Stimulated activated CD4-positive, alpha-beta T cell treated with anti-CD3 and anti-CD28 coated beads, TNF-alpha, amount 100 ng/mL, for 1 hour (primary cell): ENCODE data around the gene SETD5.
"Not testable (repeated sequence)": the region's sequence is repeated elsewhere in the genome, so short reads cannot be mapped to it uniquely, and the experiment has no call there.

ENCODE experiments used
- DNase-seq, 3 donors: peaks; one replicate each; pipeline ENCODE4 v3.0.0-alpha.2; 2020; ENCODE audit warnings: low read depth in 3 of 3, low spot score in 1 of 3

Gene SETD5

GRCh38 chr3:9448643-9449042 is 51.2 kb downstream of the SETD5 start:
- no peak for DNase-seq

GRCh38 chr3:9450126-9450525 is 52.7 kb downstream of the SETD5 start:
- no peak for DNase-seq

DNA sequence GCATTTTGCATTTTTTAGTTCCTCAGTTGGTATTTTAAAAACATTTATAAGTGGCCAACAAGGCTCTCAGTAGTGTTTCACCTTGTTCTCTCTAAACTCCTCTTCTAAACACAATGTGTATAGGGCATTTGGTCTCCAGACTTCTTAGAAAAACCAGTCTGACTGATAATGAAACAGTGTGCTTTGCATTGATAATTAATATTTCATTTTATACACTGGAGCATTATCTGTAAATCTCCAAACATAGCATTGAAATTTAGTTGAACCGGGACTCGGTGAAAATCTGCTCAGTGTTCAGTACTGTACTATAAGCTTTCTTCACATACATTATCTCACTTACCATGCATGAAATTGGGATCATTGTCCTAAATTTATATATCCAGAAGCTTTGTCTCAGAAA is 53.6 kb downstream of the SETD5 start:
- no peak for DNase-seq

DNA sequence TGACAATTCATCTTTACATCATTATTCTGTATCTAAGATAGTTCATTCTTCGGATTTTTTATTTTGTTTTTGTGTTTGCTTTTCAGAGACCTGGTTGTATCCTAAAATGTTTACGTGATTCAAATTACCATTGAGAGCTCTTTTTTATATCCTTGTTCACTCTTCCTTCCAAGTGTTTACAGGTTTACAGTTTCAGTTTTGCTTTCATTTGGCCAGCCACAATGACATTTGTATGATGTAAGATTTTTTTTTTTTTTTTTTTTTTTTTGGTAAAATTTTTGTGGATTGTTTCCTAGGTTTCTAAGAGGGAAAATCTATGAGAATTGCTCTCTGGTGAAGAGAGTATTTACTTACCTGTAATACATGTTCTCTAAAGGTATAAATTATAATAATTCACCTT is 55.0 kb downstream of the SETD5 start:
- DNase-seq: no peak

DNA sequence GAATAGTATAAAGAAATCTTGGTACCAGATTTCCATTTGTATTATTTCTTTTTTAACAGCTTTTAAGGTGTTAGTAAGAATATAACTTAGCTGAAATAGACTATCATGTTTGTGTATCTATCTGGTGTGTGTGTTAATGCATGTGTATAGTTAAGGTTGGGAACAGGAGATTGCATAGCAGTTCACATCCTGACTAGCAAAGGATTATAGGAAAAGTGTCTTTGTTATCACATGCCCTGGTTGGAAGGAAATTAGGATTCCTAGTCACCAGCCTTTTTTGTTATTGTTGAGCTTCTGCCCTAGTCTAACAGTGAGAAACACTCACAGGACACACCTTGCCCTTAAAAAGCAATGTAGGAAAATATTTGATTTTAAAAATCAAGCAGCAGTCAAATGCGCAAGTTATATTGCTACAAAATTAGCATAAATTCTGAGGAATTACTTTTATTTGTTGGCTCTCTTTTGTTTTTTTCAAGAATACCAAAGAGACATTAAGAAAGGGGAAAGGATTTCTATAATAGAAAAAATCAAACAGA is 58.2 kb downstream of the SETD5 start:
- no peak for DNase-seq

DNA sequence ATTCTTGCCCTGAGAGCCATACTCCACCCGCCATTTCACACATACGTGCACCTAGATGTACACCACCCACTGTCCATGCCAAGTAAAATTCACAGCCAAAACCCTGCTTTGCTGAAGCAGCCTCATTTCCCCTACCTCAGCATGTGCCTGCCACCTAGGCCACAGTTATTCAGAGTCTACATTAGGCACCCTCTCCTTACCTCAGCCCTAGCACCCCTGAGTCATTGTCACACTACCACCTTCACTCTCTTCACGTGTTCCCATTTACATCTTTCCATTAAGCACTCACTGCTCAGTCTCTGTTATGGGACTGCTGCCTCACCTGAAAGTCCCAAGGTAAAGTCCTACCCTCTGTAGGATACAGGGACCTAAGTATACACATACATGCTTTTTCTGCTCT is 70.0 kb downstream of the SETD5 start:
- DNase-seq: no peak

DNA sequence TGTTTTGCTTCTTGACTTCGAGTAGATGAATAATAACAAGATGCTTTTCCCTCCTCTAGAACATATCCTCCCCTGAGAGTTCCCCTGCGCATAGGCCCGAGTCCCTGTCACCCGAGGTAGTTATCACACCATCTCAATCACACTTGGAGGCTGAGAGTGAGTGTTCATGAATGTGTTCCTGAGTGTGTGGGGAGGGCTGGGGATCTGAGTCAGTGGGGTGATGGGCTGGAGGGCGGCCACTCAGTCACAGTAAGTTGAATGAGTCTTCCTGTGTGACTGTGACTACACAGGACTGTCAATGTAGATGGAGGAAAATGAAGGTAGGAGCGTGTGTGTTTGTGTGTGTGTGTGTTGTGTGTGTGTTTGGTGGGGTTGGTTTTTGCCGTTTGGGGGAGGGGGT is 71.0 kb downstream of the SETD5 start:
- DNase-seq: no peak

DNA sequence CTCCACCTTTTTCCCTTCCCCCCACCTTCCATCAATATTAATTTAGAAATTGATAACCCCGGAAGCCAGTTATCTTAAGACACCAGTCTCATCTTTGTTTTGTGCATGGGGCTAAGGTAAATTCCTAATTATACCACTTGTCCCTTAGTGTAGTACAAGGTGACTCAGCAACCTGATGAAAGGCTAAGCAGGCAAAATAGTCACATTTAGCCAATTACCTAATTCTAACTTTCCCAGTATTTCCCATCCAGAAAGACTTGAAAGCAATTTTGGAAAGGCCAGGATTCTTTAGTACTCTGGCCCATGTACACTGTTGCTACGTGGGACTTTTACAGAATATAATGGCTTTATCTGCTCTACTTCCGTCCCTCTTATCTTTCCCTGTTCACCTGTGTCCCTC is 72.6 kb downstream of the SETD5 start:
- no peak for DNase-seq

- DNase-seq: no peak
These were observed 76.2 kb downstream of the SETD5 start for GRCh38 chr3:9473496-9474065.

DNA sequence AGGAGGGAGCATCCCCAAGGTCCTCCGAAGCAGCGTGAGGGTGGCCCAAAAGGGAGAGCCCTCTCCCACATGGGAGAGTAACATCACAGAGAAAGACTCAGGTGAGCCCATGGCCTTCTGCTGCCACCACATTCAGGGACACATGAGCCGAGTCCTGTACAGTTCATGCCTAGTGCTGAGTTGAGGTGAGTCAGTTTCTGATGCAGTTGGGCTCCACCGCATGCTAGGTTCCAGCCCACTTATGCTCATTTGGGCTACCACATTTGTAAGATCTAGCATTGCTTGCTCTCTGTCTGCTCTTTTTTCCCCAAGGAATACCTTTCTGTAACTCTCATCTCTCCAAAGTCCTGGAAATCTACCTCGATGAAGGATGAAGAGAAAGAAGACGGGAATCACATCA is 77.1 kb downstream of the SETD5 start:
- DNase-seq: no peak

DNA sequence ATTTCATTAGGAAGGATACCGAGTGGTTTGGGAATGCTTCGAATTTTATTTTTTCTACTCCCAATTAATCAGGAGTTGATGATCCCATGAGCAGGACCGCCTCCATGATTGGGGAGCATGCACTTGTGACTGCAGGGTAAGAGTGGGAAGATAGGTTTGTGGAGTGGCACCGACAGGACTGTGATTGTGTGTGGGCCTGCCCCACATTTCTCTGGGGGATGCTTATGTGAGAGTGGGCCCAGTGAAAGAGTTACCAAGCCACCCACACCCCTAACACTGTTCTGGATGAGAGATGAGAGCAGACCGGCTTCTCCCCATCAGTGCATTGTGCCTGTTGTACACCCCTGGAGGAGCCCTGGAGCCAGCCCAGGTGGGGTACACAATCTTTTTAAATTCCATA is 79.5 kb downstream of the SETD5 start:
- DNase-seq: no peak

DNA sequence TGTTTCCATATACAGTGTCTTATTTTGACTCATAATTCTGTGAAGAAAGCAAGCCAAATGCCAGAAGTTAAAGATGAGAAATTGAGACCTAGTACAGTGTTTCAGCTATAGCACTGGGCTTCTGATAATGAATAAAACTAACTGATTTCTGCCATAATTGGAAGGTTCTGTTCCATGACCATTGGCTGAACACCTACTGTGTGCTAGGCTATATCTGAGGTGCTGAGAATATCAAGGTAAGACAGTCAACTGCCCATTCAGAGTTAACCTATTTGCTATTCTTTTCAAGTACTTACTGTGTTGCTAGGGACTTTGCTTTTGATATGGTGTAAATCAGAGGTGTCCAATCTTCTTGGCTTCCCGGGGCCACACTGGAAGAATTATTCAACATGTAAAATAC is 82.8 kb downstream of the SETD5 start:
- DNase-seq: no peak

- DNase-seq: no peak
These were observed 87.8 kb downstream of the SETD5 start for GRCh38 chr3:9485248-9485647.

DNA sequence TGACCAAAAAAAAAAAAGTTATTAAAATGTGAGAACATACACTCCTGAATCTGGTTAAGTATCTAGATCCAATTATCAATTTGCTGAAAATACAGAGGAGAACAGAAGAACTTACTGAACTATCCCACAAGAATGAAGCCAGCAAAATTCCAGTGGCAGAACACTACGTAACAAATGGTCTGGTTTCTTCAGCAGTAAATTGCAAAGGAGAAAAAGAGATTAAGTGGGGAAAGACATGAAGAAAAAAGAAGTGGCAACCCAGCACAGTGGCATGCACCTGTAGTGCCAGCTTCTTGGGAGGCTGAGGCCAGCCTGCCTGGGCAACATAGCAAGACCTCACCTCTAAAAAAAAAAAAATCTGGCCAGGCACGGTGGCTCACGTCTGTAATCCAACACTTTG is 94.1 kb downstream of the SETD5 start:
- no peak for DNase-seq

DNA sequence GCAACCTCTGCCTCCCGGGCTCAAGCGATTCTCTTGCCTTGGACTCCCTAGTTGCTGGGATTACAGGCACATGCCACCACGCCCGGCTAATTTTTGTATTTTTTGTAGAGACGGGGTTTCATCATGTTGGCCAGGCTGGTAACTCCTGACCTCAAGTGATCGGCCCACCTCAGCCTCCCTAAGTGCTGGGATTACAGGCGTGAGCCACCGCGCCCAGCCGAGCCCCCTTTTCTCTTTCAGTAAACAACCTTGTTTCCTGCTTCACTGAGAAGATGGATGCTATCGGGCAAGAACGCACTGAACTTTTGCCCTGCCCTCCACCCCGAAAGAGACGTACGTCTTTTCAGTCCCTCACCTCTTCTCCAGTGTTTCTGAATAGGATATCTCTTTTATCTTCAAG is 96.6 kb downstream of the SETD5 start:
- not testable (repeated sequence) for DNase-seq

DNA sequence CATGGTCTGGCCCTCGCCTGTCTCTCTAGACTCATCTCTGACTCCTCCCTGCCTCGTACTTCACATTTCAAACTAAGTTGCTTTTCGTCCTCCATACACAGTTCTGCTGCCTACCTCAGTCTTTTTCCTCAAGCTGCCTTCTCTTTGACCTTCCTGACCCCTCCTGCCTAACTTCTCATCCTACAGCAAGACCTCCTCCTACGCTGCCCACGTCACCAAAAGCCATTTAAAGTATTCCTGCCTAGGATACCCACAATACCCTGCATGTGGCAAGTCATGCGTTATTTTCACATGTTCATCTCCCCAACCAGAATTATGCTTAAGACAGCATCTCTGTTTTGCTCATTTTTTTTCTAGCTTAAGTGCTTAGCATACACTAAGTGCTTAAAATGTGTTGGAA is 99.5 kb downstream of the SETD5 start:
- no peak for DNase-seq

DNA sequence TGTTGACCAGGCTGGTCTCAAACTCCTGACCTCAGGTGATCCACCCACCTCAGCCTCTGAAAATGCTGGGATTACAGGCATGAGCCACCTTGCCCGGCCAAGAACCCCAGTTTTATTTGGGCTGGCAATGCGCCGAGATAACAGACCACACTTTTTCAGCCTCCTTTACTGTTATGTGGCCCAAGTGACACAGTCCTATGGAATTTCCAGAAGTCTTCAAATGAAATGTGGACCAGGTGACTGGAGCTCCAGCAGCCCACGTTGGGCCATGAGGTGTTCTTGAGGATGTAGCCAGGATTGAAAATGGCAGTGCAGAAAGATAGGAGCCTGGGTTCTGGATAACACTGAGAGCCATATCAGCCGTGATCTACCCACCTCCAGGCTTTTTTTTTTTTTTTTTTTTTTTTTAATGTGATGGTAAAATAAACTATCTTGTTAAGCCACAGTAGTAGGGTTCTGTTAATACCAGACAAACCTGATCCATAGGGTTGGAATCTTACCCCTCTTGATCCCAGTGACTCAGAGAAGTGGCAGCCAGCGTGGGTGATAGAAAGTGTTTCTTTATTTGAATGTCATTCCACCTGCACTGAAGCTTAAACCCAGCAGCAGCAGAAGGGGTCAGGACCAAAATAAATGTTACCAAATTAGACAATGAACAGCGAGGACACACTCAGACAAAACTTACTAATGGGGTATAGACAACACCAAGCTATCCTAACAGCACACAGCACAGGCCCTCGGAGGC is 100.6 kb downstream of the SETD5 start:
- DNase-seq: no peak

- no peak for DNase-seq
These were observed 101.4 kb downstream of the SETD5 start for GRCh38 chr3:9498781-9499180.

GRCh38 chr3:9499455-9500107 is 102.2 kb downstream of the SETD5 start:
- DNase-seq: no peak

DNA sequence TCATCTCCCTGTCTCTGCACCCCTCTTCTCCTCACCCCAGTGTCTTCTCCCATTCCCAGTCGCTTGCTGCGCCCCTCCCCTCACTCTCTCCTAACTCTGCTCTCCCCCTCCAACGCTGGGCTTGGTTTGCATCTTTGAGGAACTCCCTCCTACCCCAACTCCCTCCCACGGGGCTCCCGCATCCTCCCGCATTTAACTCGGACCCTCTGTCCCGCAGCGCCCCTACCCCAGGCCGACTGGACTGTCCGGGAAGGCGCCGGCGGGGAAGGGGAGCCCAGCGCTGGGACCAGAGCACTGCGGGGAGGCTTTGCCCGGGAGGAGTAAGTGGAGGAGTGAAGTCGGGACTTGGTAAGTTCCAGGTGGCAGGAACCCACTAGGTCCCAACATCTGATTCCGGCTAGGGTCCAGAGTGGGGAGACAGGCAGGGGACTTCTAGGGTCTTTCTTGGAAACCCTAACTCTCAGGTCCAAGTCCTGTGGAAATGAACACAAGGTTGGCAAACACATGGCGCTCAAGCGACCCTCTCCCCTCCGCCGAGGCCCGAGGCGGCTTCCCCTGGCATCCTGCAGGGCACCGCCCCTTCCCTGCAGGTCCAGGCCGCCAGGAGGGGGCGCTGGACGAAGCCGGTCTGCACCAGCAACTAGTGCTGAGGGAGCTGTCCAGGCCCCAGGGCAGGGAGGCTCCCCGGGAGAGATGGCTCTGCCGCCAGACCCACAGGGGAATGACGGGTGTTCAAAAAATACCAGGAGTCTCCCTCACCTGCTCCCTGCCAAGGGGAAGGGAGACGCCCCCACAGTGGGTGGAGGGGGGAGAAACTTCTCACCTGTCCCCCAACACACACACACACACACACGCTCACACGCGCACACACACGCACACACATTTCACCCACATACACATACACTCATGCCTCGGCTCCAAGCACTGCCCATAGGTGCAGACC is 103.0 kb downstream of the SETD5 start:
- peak; percentile 5 to 54 (median 14) for DNase-seq

- DNase-seq: no peak
These were observed 103.8 kb downstream of the SETD5 start for GRCh38 chr3:9501226-9501625.
